Measurements from ENCODE around the gene SLC22A7.

DNA sequence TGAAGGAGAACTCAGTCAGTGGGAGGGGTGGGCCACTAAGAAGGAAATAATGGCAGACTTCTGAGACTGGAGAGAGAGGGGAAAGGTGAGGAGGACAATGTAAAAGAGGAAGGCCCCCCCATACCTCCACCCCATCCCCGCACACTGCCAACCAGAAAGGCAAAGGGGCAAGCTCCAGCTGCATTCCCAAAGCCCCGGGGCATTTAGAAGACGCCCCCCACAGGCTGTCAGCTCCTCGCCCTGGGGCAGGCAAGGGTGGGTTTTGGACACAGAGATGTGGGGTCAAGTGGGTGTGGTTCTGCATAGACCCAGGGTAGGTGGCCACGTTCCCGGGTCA is 20.8 kb upstream of the SLC22A7 start:
- TF ChIP-seq, protein P1, sequence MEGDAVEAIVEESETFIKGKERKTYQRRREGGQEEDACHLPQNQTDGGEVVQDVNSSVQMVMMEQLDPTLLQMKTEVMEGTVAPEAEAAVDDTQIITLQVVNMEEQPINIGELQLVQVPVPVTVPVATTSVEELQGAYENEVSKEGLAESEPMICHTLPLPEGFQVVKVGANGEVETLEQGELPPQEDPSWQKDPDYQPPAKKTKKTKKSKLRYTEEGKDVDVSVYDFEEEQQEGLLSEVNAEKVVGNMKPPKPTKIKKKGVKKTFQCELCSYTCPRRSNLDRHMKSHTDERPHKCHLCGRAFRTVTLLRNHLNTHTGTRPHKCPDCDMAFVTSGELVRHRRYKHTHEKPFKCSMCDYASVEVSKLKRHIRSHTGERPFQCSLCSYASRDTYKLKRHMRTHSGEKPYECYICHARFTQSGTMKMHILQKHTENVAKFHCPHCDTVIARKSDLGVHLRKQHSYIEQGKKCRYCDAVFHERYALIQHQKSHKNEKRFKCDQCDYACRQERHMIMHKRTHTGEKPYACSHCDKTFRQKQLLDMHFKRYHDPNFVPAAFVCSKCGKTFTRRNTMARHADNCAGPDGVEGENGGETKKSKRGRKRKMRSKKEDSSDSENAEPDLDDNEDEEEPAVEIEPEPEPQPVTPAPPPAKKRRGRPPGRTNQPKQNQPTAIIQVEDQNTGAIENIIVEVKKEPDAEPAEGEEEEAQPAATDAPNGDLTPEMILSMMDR (conservative IDR thresholded peaks at IDR 0.05), result no peak
- no peak for TF ChIP-seq EZH2 (IDR thresholded peaks at IDR 0.05; ENCODE audit: low read depth)

Measured in PC-9 (cell line).